ENCODE measurements around the gene DRD2.

DRD2 gene

GRCh38 chr11:113454455-113454854 lies 20.7 kb downstream of the DRD2 start:
- no peak overlapping the region for H3K4me3 ChIP-seq (ENCODE audit: low read depth in 1 of 2, low read length in 2 of 2)
- no peaks in the 10 kb centered on the region for H4K20me1 ChIP-seq (ENCODE audit: insufficient read depth, low read length)
- no peaks in the 10 kb centered on the region for H3K27me3 ChIP-seq (ENCODE audit: insufficient read depth, low read length, poor library complexity)
- TF ChIP-seq CTCF (IDR thresholded peaks at IDR 0.05; ENCODE audit: borderline replicate concordance, extremely low read depth, low read length, poor library complexity, severe bottlenecking), result no peak
- TF ChIP-seq EZH2 (IDR thresholded peaks at IDR 0.05; ENCODE audit: borderline replicate concordance, low read depth, low read length, severe bottlenecking), result no peak
- no peaks in the 10 kb centered on the region for H3K4me1 ChIP-seq (ENCODE audit: insufficient read depth, low read length)
- H3K36me3 ChIP-seq (ENCODE audit: insufficient read depth, low read length), result no peaks in the 10 kb centered on the region
- ATAC-seq (ENCODE audit: insufficient read depth, low read depth), result no peak
- H3K27ac ChIP-seq (ENCODE audit: low read length), result no peak overlapping the region
- no peak overlapping the region for H2AFZ ChIP-seq (ENCODE audit: low read depth, low read length)
- H3K9ac ChIP-seq (ENCODE audit: low read depth, low read length), result no peak overlapping the region
- no peak for DNase-seq
- no peak overlapping the region for H3K4me2 ChIP-seq (ENCODE audit: insufficient read depth, low read length)
- H3K79me2 ChIP-seq (ENCODE audit: insufficient read depth, low read length), result no peaks in the 10 kb centered on the region
- no peaks in the 10 kb centered on the region for H3K9me3 ChIP-seq (ENCODE audit: insufficient read depth, low read length, severe bottlenecking)

- H3K4me2 ChIP-seq (ENCODE audit: insufficient read depth, low read length), result no peak overlapping the region
- H3K36me3 ChIP-seq (ENCODE audit: insufficient read depth, low read length), result no peaks in the 10 kb centered on the region
- no peaks in the 10 kb centered on the region for H3K4me1 ChIP-seq (ENCODE audit: insufficient read depth, low read length)
- H3K27me3 ChIP-seq (ENCODE audit: insufficient read depth, low read length, poor library complexity), result no peaks in the 10 kb centered on the region
- DNase-seq, result no peak
- H3K79me2 ChIP-seq (ENCODE audit: insufficient read depth, low read length), result no peaks in the 10 kb centered on the region
- no peak for ATAC-seq (ENCODE audit: insufficient read depth, low read depth)
- no peak overlapping the region for H3K4me3 ChIP-seq (ENCODE audit: low read depth in 1 of 2, low read length in 2 of 2)
- H2AFZ ChIP-seq (ENCODE audit: low read depth, low read length), result no peak overlapping the region
- H3K9me3 ChIP-seq (ENCODE audit: insufficient read depth, low read length, severe bottlenecking), result no peaks in the 10 kb centered on the region
- no peak overlapping the region for H3K27ac ChIP-seq (ENCODE audit: low read length)
- H3K9ac ChIP-seq (ENCODE audit: low read depth, low read length), result no peak overlapping the region
- TF ChIP-seq CTCF (IDR thresholded peaks at IDR 0.05; ENCODE audit: borderline replicate concordance, extremely low read depth, low read length, poor library complexity, severe bottlenecking), result no peak
- no peak for TF ChIP-seq EZH2 (IDR thresholded peaks at IDR 0.05; ENCODE audit: borderline replicate concordance, low read depth, low read length, severe bottlenecking)
- no peaks in the 10 kb centered on the region for H4K20me1 ChIP-seq (ENCODE audit: insufficient read depth, low read length)
Observed at GRCh38 chr11:113449743-113450142, 25.5 kb downstream of the DRD2 start.

- no peaks in the 10 kb centered on the region for H3K4me1 ChIP-seq (ENCODE audit: insufficient read depth, low read length)
- H2AFZ ChIP-seq (ENCODE audit: low read depth, low read length), result no peak overlapping the region
- ATAC-seq (ENCODE audit: insufficient read depth, low read depth), result no peak
- no peaks in the 10 kb centered on the region for H3K79me2 ChIP-seq (ENCODE audit: insufficient read depth, low read length)
- no peak overlapping the region for H3K4me2 ChIP-seq (ENCODE audit: insufficient read depth, low read length)
- no peak overlapping the region for H3K27ac ChIP-seq (ENCODE audit: low read length)
- H3K36me3 ChIP-seq (ENCODE audit: insufficient read depth, low read length), result no peaks in the 10 kb centered on the region
- TF ChIP-seq CTCF (IDR thresholded peaks at IDR 0.05; ENCODE audit: borderline replicate concordance, extremely low read depth, low read length, poor library complexity, severe bottlenecking) (no peak), EZH2 (IDR thresholded peaks at IDR 0.05; ENCODE audit: borderline replicate concordance, low read depth, low read length, severe bottlenecking) (no peak)
- H4K20me1 ChIP-seq (ENCODE audit: insufficient read depth, low read length), result no peaks in the 10 kb centered on the region
- H3K27me3 ChIP-seq (ENCODE audit: insufficient read depth, low read length, poor library complexity), result peaks cover 1% of the 10 kb centered on the region
- no peak overlapping the region for H3K4me3 ChIP-seq (ENCODE audit: low read depth in 1 of 2, low read length in 2 of 2)
- DNase-seq, result no peak
- H3K9ac ChIP-seq (ENCODE audit: low read depth, low read length), result no peak overlapping the region
- no peaks in the 10 kb centered on the region for H3K9me3 ChIP-seq (ENCODE audit: insufficient read depth, low read length, severe bottlenecking)
Observed at GRCh38 chr11:113448316-113448677, 26.9 kb downstream of the DRD2 start.

Measured in DND-41 (cell line).